Endothelial cell of umbilical vein (primary cell): ENCODE results near the gene PITPNM1.

Experiments
- CTCF ChIP-seq, 2 donors: IDR thresholded peaks; 1 replicate in 1 of 2; 2 replicates in 1 of 2; pipeline ENCODE4 v1.5.1; 2011; ENCODE audit warnings: low read length in 2 of 2, mild to moderate bottlenecking in 2 of 2, moderate library complexity in 2 of 2, control low read depth in 1 of 2, inconsistent platforms in 1 of 2, low read depth in 1 of 2; ENCODE audit not compliant: insufficient read depth in 1 of 2; ENCODE audit errors: extremely low read depth in 1 of 2
- EZH2 ChIP-seq: IDR thresholded peaks from 2 replicates; pipeline ENCODE4 v1.6.1; 2012; ENCODE audit warnings: borderline replicate concordance, low read depth, mild to moderate bottlenecking, moderate library complexity, low read length, inconsistent platforms; ENCODE audit not compliant: severe bottlenecking
- FOS ChIP-seq: IDR thresholded peaks from 2 replicates; pipeline ENCODE4 v1.6.1; 2011; ENCODE audit warnings: mild to moderate bottlenecking, low read length, moderate library complexity, borderline replicate concordance; ENCODE audit not compliant: insufficient read depth
- JUN ChIP-seq: IDR thresholded peaks from 2 replicates; pipeline ENCODE4 v1.6.1; 2011; ENCODE audit warnings: borderline replicate concordance, low read depth; ENCODE audit not compliant: insufficient read length, insufficient read depth
- POLR2A ChIP-seq: IDR thresholded peaks from 2 replicates; pipeline ENCODE4 v1.6.1; 2012; ENCODE audit warnings: low read depth, mild to moderate bottlenecking, control low read depth, low read length
- POLR2AphosphoS5 ChIP-seq: IDR thresholded peaks from 2 replicates; pipeline ENCODE4 v1.6.1; 2012; ENCODE audit warnings: low read depth, mild to moderate bottlenecking, control low read depth, low read length, moderate library complexity; ENCODE audit not compliant: insufficient read depth

GRCh38 chr11:67466367-67466766 lies 38.8 kb downstream of the PITPNM1 start:
- TF ChIP-seq CTCF (IDR thresholded peaks at IDR 0.05; ENCODE audit: extremely low read depth in 1 of 2, insufficient read depth in 1 of 2, low read depth in 1 of 2, low read length in 2 of 2) (no peak), POLR2A (no peak), JUN (no peak), EZH2 (no peak), POLR2AphosphoS5 (no peak), FOS (no peak)
